ENCODE results near the gene COL16A1.

- TF ChIP-seq, protein P1, sequence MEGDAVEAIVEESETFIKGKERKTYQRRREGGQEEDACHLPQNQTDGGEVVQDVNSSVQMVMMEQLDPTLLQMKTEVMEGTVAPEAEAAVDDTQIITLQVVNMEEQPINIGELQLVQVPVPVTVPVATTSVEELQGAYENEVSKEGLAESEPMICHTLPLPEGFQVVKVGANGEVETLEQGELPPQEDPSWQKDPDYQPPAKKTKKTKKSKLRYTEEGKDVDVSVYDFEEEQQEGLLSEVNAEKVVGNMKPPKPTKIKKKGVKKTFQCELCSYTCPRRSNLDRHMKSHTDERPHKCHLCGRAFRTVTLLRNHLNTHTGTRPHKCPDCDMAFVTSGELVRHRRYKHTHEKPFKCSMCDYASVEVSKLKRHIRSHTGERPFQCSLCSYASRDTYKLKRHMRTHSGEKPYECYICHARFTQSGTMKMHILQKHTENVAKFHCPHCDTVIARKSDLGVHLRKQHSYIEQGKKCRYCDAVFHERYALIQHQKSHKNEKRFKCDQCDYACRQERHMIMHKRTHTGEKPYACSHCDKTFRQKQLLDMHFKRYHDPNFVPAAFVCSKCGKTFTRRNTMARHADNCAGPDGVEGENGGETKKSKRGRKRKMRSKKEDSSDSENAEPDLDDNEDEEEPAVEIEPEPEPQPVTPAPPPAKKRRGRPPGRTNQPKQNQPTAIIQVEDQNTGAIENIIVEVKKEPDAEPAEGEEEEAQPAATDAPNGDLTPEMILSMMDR (conservative IDR thresholded peaks at IDR 0.05): no peak
- TF ChIP-seq ZFX (IDR thresholded peaks at IDR 0.05): no peak
Measured at GRCh38 chr1:31717341-31717740, 13.5 kb upstream of the COL16A1 start.
